PFSK-1 (cell line): ENCODE data around the gene SOD2.

Experiments
- POLR2AphosphoS5 ChIP-seq: IDR thresholded peaks from 2 replicates; pipeline ENCODE4 v1.6.1; 2012; ENCODE audit warnings: low read depth, mild to moderate bottlenecking, control low read depth, low read length, moderate library complexity
- SIN3A ChIP-seq: IDR thresholded peaks from 2 replicates; pipeline ENCODE4 v1.6.1; 2012; ENCODE audit warnings: mild to moderate bottlenecking, low read length, moderate library complexity, borderline replicate concordance; ENCODE audit not compliant: insufficient read depth
- TAF1 ChIP-seq: IDR thresholded peaks from 2 replicates; pipeline ENCODE4 v1.6.1; 2012; ENCODE audit warnings: low read length, control low read depth, borderline replicate concordance; ENCODE audit not compliant: insufficient read depth

GRCh38 chr6:159646116-159646515 is 46.9 kb downstream of the SOD2 start:
- TF ChIP-seq TAF1 (no peak), POLR2AphosphoS5 (no peak), SIN3A (no peak)
